ENCODE data around the gene IL17RC.

DNA sequence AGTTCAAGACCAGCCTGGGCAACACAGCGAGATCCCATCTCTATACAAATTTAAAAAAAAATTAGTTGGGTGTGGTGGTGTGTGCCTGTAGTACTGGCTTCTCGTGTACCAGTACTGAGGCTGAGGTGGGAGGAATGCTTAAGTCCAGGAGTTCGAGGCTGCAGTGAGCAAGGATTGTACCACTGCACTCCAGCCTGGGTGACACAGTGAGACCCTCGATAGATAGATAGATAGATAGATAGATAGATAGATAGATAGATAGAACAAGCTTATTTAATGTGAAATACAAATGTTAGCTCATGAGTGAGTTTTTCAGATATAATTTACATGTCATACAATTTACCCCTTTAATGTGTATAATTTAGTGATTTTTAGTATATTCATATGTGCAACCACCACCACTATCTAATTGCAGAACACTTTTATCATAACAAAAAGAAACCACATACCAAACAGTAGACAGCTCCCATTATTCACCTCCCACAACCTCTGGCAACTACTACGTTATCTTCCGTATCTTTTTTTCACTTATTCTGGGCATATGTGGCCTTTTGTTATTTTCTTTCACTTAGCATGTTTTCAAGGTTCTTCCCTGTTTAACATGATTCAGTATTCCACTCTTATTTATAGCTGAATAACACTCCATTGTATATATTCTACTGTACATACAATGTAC is 48.4 kb downstream of the IL17RC start:
- TF ChIP-seq, protein P1, sequence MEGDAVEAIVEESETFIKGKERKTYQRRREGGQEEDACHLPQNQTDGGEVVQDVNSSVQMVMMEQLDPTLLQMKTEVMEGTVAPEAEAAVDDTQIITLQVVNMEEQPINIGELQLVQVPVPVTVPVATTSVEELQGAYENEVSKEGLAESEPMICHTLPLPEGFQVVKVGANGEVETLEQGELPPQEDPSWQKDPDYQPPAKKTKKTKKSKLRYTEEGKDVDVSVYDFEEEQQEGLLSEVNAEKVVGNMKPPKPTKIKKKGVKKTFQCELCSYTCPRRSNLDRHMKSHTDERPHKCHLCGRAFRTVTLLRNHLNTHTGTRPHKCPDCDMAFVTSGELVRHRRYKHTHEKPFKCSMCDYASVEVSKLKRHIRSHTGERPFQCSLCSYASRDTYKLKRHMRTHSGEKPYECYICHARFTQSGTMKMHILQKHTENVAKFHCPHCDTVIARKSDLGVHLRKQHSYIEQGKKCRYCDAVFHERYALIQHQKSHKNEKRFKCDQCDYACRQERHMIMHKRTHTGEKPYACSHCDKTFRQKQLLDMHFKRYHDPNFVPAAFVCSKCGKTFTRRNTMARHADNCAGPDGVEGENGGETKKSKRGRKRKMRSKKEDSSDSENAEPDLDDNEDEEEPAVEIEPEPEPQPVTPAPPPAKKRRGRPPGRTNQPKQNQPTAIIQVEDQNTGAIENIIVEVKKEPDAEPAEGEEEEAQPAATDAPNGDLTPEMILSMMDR (IDR thresholded peaks at IDR 0.05 in 8 of 11, conservative IDR thresholded peaks at IDR 0.05 in 3 of 11), result no peak
- TF ChIP-seq POLR2A (IDR thresholded peaks at IDR 0.05) (no peak), POLR2AphosphoS5 (IDR thresholded peaks at IDR 0.05) (no peak)
